ENCODE measurements around the gene TIAM2.
"Not testable (repeated sequence)": the region's sequence is repeated elsewhere in the genome, so short reads cannot be mapped to it uniquely, and the experiment has no call there.

DNA sequence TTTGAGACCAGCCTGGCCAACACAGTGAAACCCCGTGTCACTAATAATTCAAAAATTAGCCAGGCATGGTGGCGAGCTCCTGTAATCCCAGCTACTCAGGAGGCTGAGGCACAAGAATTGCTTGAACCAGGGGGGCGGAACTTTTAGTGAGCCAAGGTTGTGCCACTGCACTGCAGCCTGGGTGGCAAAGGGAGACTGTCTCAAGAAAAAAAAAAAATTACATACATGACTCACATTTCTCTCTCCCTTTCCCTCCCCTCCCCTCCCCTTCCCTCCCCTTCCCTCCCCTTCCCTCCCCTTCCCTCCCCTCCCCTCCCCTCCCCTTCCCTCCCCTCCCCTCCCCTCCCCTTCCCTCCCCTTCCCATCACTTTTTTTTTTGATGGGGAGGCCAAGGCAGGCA lies 23.3 kb downstream of the TIAM2 start:
- TF ChIP-seq, protein P1, sequence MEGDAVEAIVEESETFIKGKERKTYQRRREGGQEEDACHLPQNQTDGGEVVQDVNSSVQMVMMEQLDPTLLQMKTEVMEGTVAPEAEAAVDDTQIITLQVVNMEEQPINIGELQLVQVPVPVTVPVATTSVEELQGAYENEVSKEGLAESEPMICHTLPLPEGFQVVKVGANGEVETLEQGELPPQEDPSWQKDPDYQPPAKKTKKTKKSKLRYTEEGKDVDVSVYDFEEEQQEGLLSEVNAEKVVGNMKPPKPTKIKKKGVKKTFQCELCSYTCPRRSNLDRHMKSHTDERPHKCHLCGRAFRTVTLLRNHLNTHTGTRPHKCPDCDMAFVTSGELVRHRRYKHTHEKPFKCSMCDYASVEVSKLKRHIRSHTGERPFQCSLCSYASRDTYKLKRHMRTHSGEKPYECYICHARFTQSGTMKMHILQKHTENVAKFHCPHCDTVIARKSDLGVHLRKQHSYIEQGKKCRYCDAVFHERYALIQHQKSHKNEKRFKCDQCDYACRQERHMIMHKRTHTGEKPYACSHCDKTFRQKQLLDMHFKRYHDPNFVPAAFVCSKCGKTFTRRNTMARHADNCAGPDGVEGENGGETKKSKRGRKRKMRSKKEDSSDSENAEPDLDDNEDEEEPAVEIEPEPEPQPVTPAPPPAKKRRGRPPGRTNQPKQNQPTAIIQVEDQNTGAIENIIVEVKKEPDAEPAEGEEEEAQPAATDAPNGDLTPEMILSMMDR (IDR thresholded peaks at IDR 0.05; ENCODE audit: extremely low read depth in 1 of 2, insufficient read depth in 1 of 2, low read depth in 1 of 2, low read length in 2 of 2) = not testable (repeated sequence)
- TF ChIP-seq POLR2A (IDR thresholded peaks at IDR 0.05; ENCODE audit: low read depth, low read length) = not testable (repeated sequence)

Data from endothelial cell of umbilical vein (primary cell).